Breast epithelium (tissue), 3 donors: Measurements from ENCODE around the gene RFX4.

Source experiments
- POLR2A ChIP-seq: fragments of 450-650 bp; IDR thresholded peaks from one replicate; pipeline ENCODE4 v1.6.1; 2016; ENCODE audit warnings: antibody characterized with exemption, mild to moderate bottlenecking, moderate library complexity
- POLR2AphosphoS5 ChIP-seq, 3 donors: sonication (generic); formaldehyde crosslinking; IDR thresholded peaks; one replicate each; pipeline ENCODE4 v1.6.1; 2017; ENCODE audit warnings: antibody characterized with exemption in 3 of 3
- TF ChIP-seq, protein P1 (sequence below), 3 donors: fragments of 450-650 bp; IDR thresholded peaks; one replicate each; pipeline ENCODE4 v1.5.1; 2016 to 2017; ENCODE audit warnings: antibody characterized with exemption in 3 of 3, mild to moderate bottlenecking in 3 of 3, moderate library complexity in 3 of 3

DNA sequence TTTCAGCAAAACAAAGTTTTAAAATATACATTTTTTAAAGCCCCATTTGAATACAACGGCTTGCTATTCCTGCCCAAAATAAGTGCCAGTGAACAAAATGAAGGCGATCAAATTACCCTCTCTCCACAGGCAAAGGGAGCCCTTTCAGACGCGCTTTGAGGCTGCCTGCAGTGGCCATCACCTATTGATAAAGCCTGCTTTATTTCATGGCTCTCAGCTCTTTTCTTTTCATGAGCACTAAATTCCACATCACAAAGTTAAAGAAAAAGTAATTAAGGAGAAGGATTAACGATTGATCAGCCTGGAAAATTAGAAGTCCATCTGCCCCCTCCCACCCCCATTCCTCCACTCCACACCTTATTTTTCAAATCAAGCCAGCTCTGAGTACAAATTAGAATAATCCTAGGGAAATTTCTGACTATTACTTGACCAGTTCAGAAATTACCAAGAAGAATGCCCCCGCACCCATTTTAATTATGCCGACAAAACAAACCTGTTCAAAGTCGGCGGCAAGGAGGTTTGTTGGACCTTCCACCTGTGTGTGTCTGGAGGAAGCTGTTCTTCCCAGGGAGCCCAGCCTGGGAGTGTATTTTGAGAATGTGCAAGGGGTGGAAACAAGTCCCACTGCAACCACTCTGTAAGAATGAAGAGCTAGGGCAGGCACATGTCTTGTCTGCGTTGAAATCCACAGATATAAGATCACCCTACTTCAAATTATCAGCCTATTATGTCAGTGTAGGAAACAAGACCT is 127.5 kb downstream of the RFX4 start:
- TF ChIP-seq, protein P1, sequence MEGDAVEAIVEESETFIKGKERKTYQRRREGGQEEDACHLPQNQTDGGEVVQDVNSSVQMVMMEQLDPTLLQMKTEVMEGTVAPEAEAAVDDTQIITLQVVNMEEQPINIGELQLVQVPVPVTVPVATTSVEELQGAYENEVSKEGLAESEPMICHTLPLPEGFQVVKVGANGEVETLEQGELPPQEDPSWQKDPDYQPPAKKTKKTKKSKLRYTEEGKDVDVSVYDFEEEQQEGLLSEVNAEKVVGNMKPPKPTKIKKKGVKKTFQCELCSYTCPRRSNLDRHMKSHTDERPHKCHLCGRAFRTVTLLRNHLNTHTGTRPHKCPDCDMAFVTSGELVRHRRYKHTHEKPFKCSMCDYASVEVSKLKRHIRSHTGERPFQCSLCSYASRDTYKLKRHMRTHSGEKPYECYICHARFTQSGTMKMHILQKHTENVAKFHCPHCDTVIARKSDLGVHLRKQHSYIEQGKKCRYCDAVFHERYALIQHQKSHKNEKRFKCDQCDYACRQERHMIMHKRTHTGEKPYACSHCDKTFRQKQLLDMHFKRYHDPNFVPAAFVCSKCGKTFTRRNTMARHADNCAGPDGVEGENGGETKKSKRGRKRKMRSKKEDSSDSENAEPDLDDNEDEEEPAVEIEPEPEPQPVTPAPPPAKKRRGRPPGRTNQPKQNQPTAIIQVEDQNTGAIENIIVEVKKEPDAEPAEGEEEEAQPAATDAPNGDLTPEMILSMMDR (IDR thresholded peaks at IDR 0.05) = no peak
- TF ChIP-seq POLR2AphosphoS5 (IDR thresholded peaks at IDR 0.05) = no peak
- no peak for TF ChIP-seq POLR2A
